ENCODE measurements around the gene GALNT17.

DNA sequence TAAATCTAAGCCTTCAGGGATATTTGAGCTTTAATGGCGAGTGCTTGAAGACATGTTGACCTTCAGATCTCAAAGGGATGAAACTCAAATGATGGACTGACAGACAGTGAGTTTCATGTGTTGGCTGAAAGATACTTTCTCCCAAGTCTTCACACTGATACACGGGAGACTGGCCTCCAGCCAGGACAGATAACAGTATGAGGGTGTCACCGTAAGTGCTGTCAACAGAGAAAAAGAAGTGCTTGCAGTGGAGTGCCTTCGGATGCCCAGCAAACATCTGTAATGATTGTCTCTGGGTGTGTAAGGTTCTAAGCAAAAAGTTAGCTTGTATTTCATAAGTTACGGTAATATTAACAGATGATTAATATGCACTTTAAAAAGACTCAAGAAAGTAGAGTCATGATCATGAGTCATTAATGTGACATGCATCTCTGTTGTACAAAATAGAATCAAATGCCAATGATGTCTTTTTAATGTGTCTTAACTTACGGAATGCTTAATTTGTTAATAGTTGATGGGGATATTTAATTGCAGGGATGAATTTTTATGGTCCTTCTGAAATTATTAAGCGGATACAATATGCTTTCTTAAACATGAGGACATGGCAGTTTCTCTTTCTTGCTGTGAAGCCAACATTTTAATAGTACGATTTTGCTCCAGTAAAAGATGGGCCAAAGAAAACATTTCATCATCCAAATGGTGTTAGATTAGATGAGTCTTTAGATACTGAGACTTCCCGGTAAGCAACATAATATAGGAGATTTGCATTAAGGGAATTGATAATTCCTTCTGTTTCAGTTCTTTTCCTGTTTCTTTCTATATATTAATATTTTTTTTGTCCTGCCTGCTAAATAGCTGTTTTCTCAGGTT, 292.5 kb downstream of the GALNT17 start:
- TF ChIP-seq EZH2 (IDR thresholded peaks at IDR 0.05) (no peak), POLR2AphosphoS5 (IDR thresholded peaks at IDR 0.05; ENCODE audit: borderline replicate concordance, low read depth, low read length) (no peak)
